ENCODE measurements around the gene GNB1. TPM values are rescaled to one million over a fixed set of nuclear protein-coding genes. Genes with fewer than 3 reads are reported as not detected.

The GNB1 gene
- total and polyA plus RNA-seq, 9 of the 15 experiments (the other 6 are each of a cell fraction or from before 2014, with no cell fraction given): 34.3 to 388 (median 114) TPM

- TF ChIP-seq ZNF212 (CRISPR knock-in tag; IDR thresholded peaks at IDR 0.05): no peak
- no peak for TF ChIP-seq CC2D1A (IDR thresholded peaks at IDR 0.05)
- TF ChIP-seq PHTF2 (CRISPR knock-in tag; IDR thresholded peaks at IDR 0.05): no peak
- no peak for TF ChIP-seq RHOXF2B (CRISPR knock-in tag; conservative IDR thresholded peaks at IDR 0.05)
- no peak for TF ChIP-seq TARDBP (IDR thresholded peaks at IDR 0.05)
- no peak for TF ChIP-seq FOXK2 (conservative IDR thresholded peaks at IDR 0.05 in 1 of 2, IDR thresholded peaks at IDR 0.05 in 1 of 2; ENCODE audit: low read depth in 2 of 2)
- no peak for TF ChIP-seq STAT5A (IDR thresholded peaks at IDR 0.05; ENCODE audit: borderline replicate concordance, low read length)
- no peak for TF ChIP-seq ZNF75A (CRISPR knock-in tag; IDR thresholded peaks at IDR 0.05)
- no peak for TF ChIP-seq SRSF3 (IDR thresholded peaks at IDR 0.05; ENCODE audit: insufficient read depth, low read length)
- TF ChIP-seq NCOA6 (IDR thresholded peaks at IDR 0.05): no peak
- TF ChIP-seq, protein P1, sequence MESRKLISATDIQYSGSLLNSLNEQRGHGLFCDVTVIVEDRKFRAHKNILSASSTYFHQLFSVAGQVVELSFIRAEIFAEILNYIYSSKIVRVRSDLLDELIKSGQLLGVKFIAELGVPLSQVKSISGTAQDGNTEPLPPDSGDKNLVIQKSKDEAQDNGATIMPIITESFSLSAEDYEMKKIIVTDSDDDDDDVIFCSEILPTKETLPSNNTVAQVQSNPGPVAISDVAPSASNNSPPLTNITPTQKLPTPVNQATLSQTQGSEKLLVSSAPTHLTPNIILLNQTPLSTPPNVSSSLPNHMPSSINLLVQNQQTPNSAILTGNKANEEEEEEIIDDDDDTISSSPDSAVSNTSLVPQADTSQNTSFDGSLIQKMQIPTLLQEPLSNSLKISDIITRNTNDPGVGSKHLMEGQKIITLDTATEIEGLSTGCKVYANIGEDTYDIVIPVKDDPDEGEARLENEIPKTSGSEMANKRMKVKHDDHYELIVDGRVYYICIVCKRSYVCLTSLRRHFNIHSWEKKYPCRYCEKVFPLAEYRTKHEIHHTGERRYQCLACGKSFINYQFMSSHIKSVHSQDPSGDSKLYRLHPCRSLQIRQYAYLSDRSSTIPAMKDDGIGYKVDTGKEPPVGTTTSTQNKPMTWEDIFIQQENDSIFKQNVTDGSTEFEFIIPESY (CRISPR knock-in tag; IDR thresholded peaks at IDR 0.05): peak; percentile 7; the same call in 1 of the 2 replicates
- no peak for TF ChIP-seq ZNF436 (CRISPR knock-in tag; IDR thresholded peaks at IDR 0.05)
- no peak for TF ChIP-seq DNMT1 (IDR thresholded peaks at IDR 0.05)
- TF ChIP-seq EP400 (IDR thresholded peaks at IDR 0.05): peak; percentile 52; the same call in 1 of the 2 replicates
- TF ChIP-seq MAFF (IDR thresholded peaks at IDR 0.05; ENCODE audit: low read length): no peak
- TF ChIP-seq, protein P2, sequence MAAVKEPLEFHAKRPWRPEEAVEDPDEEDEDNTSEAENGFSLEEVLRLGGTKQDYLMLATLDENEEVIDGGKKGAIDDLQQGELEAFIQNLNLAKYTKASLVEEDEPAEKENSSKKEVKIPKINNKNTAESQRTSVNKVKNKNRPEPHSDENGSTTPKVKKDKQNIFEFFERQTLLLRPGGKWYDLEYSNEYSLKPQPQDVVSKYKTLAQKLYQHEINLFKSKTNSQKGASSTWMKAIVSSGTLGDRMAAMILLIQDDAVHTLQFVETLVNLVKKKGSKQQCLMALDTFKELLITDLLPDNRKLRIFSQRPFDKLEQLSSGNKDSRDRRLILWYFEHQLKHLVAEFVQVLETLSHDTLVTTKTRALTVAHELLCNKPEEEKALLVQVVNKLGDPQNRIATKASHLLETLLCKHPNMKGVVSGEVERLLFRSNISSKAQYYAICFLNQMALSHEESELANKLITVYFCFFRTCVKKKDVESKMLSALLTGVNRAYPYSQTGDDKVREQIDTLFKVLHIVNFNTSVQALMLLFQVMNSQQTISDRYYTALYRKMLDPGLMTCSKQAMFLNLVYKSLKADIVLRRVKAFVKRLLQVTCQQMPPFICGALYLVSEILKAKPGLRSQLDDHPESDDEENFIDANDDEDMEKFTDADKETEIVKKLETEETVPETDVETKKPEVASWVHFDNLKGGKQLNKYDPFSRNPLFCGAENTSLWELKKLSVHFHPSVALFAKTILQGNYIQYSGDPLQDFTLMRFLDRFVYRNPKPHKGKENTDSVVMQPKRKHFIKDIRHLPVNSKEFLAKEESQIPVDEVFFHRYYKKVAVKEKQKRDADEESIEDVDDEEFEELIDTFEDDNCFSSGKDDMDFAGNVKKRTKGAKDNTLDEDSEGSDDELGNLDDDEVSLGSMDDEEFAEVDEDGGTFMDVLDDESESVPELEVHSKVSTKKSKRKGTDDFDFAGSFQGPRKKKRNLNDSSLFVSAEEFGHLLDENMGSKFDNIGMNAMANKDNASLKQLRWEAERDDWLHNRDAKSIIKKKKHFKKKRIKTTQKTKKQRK (IDR thresholded peaks at IDR 0.05; ENCODE audit: borderline replicate concordance, low read depth, low read length): no peak
- TF ChIP-seq POU5F1 (IDR thresholded peaks at IDR 0.05; ENCODE audit: borderline replicate concordance, low read depth, low read length, partially characterized antibody): no peak
- no peak for TF ChIP-seq DIDO1 (tag; IDR thresholded peaks at IDR 0.05; ENCODE audit: low read depth)
- no peak for TF ChIP-seq SAP30 (IDR thresholded peaks at IDR 0.05; ENCODE audit: borderline replicate concordance, insufficient read depth, low read depth, low read length, poor library complexity, severe bottlenecking)
- no peak for TF ChIP-seq FOXJ2 (tag; IDR thresholded peaks at IDR 0.05)
- TF ChIP-seq FOSL1 (tag; conservative IDR thresholded peaks at IDR 0.05): no peak
- TF ChIP-seq RBM39 (optimal IDR thresholded peaks at IDR 0.05; ENCODE audit: low read depth, low read length): no peak
- TF ChIP-seq HNRNPH1 (optimal IDR thresholded peaks at IDR 0.05; ENCODE audit: low read depth, low read length): no peak
- TF ChIP-seq MTA3 (IDR thresholded peaks at IDR 0.05; ENCODE audit: borderline replicate concordance): no peak; the same call in 1 of the 2 replicates
- no peak for TF ChIP-seq NFATC3 (IDR thresholded peaks at IDR 0.05)
- TF ChIP-seq SRSF7 (optimal IDR thresholded peaks at IDR 0.05; ENCODE audit: low read depth, low read length): no peak
- no peak for TF ChIP-seq ZNF444 (CRISPR knock-in tag; IDR thresholded peaks at IDR 0.05)
Measured at GRCh38 chr1:1891349-1892078, 627 bp upstream of the GNB1 start (continued).
